H9 (cell line): ENCODE results near the gene TRAK2. TPM values are rescaled to one million over a fixed set of nuclear protein-coding genes. Genes with fewer than 3 reads are reported as not detected.

Source experiments
- DNase-seq: peaks from one replicate; pipeline ENCODE4 v3.0.0-alpha.2; 2017
- H2AFZ ChIP-seq: one replicate; pipeline ENCODE4 v1.6.1; 2013; ENCODE audit warnings: mild to moderate bottlenecking, low read length, control low read depth, moderate library complexity
- H2AK5ac ChIP-seq: 2 replicates; pipeline ENCODE4 v1.6.1; 2013; ENCODE audit warnings: low read length, control low read depth, mixed read lengths; ENCODE audit not compliant: insufficient read length
- H2BK120ac ChIP-seq: one replicate; pipeline ENCODE4 v1.6.1; 2013; ENCODE audit warnings: low read depth, mild to moderate bottlenecking, low read length, control low read depth, inconsistent platforms; ENCODE audit not compliant: poor library complexity, severe bottlenecking
- H2BK12ac ChIP-seq: 2 replicates; pipeline ENCODE4 v1.6.1; 2013; ENCODE audit warnings: low read length, control low read depth, mixed read lengths, low read depth; ENCODE audit not compliant: insufficient read length
- H2BK15ac ChIP-seq: 2 replicates; pipeline ENCODE4 v1.6.1; 2013; ENCODE audit warnings: low read depth, low read length, control low read depth
- H2BK20ac ChIP-seq: one replicate; pipeline ENCODE4 v1.6.1; 2013; ENCODE audit warnings: low read depth, mild to moderate bottlenecking, low read length, control low read depth, inconsistent platforms; ENCODE audit not compliant: poor library complexity, severe bottlenecking
- H2BK5ac ChIP-seq: 2 replicates; pipeline ENCODE4 v1.6.1; 2013; ENCODE audit warnings: low read length, control low read depth, mixed read lengths; ENCODE audit not compliant: insufficient read length
- H3K14ac ChIP-seq: 2 replicates; pipeline ENCODE4 v1.6.1; 2013; ENCODE audit warnings: low read length, control low read depth; ENCODE audit not compliant: insufficient read depth
- H3K18ac ChIP-seq: 2 replicates; pipeline ENCODE4 v1.6.1; 2013; ENCODE audit warnings: low read depth, mild to moderate bottlenecking, mixed read lengths, low read length, control low read depth; ENCODE audit not compliant: insufficient read length
- H3K23ac ChIP-seq: 2 replicates; pipeline ENCODE4 v1.6.1; 2013; ENCODE audit warnings: low read length, control low read depth, mixed read lengths, low read depth; ENCODE audit not compliant: insufficient read length
- H3K23me2 ChIP-seq: 2 replicates; pipeline ENCODE4 v1.6.1; 2013; ENCODE audit warnings: low read depth, mild to moderate bottlenecking, mixed read lengths, low read length, control low read depth; ENCODE audit not compliant: insufficient read length, poor library complexity, severe bottlenecking
- H3K27ac ChIP-seq: 2 replicates; pipeline ENCODE4 v1.5.1; 2013; ENCODE audit warnings: low read length, control low read depth, mixed read lengths, low read depth; ENCODE audit not compliant: insufficient read length
- H3K27me3 ChIP-seq: 2 replicates; pipeline ENCODE4 v1.6.1; 2013; ENCODE audit warnings: low read length, control low read depth, inconsistent platforms; ENCODE audit not compliant: insufficient read depth
- H3K4ac ChIP-seq: 2 replicates; pipeline ENCODE4 v1.6.1; 2013; ENCODE audit warnings: low read depth, mild to moderate bottlenecking, control low read depth, inconsistent platforms, low read length, moderate library complexity
- H3K4me1 ChIP-seq: 2 replicates; pipeline ENCODE4 v1.6.1; 2013; ENCODE audit warnings: low read length, control low read depth, inconsistent platforms; ENCODE audit not compliant: insufficient read depth
- H3K4me2 ChIP-seq: 2 replicates; pipeline ENCODE4 v1.6.1; 2013; ENCODE audit warnings: low read length, control low read depth, mixed read lengths; ENCODE audit not compliant: insufficient read length, insufficient read depth
- H3K56ac ChIP-seq: 2 replicates; pipeline ENCODE4 v1.6.1; 2013; ENCODE audit warnings: low read depth, mild to moderate bottlenecking, mixed read lengths, low read length, control low read depth; ENCODE audit not compliant: insufficient read length
- H3K79me1 ChIP-seq: 2 replicates; pipeline ENCODE4 v1.6.1; 2013; ENCODE audit warnings: low read depth, mild to moderate bottlenecking, moderate library complexity, low read length, control low read depth, inconsistent platforms; ENCODE audit not compliant: insufficient read depth, poor library complexity, severe bottlenecking
- H3K79me2 ChIP-seq: 2 replicates; pipeline ENCODE4 v1.6.1; 2013; ENCODE audit warnings: low read length, control low read depth, inconsistent platforms; ENCODE audit not compliant: insufficient read depth
- H3K9ac ChIP-seq: 2 replicates; pipeline ENCODE4 v1.6.1; 2013; ENCODE audit warnings: low read length, control low read depth, mixed read lengths; ENCODE audit not compliant: insufficient read length; ENCODE audit errors: extremely low read depth
- H3K9me3 ChIP-seq: one replicate; pipeline ENCODE4 v1.6.1; 2013; ENCODE audit warnings: low read depth, low read length, inconsistent platforms; ENCODE audit not compliant: control insufficient read depth
- H3T11ph ChIP-seq: one replicate; pipeline ENCODE4 v1.6.1; 2013; ENCODE audit warnings: mild to moderate bottlenecking, low read length, control low read depth, inconsistent platforms
- H4K20me1 ChIP-seq: one replicate; pipeline ENCODE4 v1.6.1; 2013; ENCODE audit not compliant: control insufficient read depth, insufficient read length, insufficient read depth
- H4K5ac ChIP-seq: 2 replicates; pipeline ENCODE4 v1.6.1; 2013; ENCODE audit warnings: low read depth, mild to moderate bottlenecking, mixed read lengths, low read length, control low read depth; ENCODE audit not compliant: insufficient read length
- H4K8ac ChIP-seq: replicated peaks from 2 replicates; pipeline ENCODE4 v1.6.1; 2013; ENCODE audit warnings: low read length, control low read depth, mixed read lengths, low read depth; ENCODE audit not compliant: insufficient read length
- H4K91ac ChIP-seq: 2 replicates; pipeline ENCODE4 v1.6.1; 2013; ENCODE audit warnings: low read depth, mild to moderate bottlenecking, moderate library complexity, mixed read lengths, low read length, control low read depth; ENCODE audit not compliant: insufficient read length
- H3K27ac Mint-ChIP-seq, 3 experiments: 2 replicates in 2 of 3; 3 replicates in 1 of 3; pipeline ENCODE4 v1.8.0; 2020 to 2021; ENCODE audit warnings: mixed read lengths in 3 of 3, mild to moderate bottlenecking in 1 of 3, moderate library complexity in 1 of 3
- H3K27me3 Mint-ChIP-seq: 2 replicates; pipeline ENCODE4 v1.8.0; 2021; ENCODE audit warnings: low read depth, mild to moderate bottlenecking, moderate library complexity, mixed read lengths
- H3K36me3 Mint-ChIP-seq, 3 experiments: 2 replicates in 2 of 3; 3 replicates in 1 of 3; pipeline ENCODE4 v1.8.0; 2020 to 2021; ENCODE audit warnings: low read depth in 3 of 3, mixed read lengths in 3 of 3; ENCODE audit not compliant: insufficient read depth in 1 of 3
- H3K4me1 Mint-ChIP-seq, 2 experiments: 2 replicates each; pipeline ENCODE4 v1.8.0; 2020; ENCODE audit warnings: mixed read lengths in 2 of 2
- H3K4me3 Mint-ChIP-seq, 2 experiments: 2 replicates in 1 of 2; 3 replicates in 1 of 2; pipeline ENCODE4 v1.8.0; 2020 to 2021; ENCODE audit warnings: mild to moderate bottlenecking in 2 of 2, mixed read lengths in 2 of 2, moderate library complexity in 1 of 2
- H3K9me3 Mint-ChIP-seq, 2 experiments: 2 replicates in 1 of 2; 3 replicates in 1 of 2; pipeline ENCODE4 v1.8.0; 2020; ENCODE audit warnings: mild to moderate bottlenecking in 2 of 2, mixed read lengths in 2 of 2, moderate library complexity in 1 of 2
- CTCF ChIP-seq: fragments of 200-600 bp; sonication (generic); conservative IDR thresholded peaks from 3 replicates; pipeline ENCODE4 v1.8.0; 2021; ENCODE audit warnings: antibody characterized with exemption, mild to moderate bottlenecking
- WGBS: extraction: QIAGEN DNeasy Blood & Tissue Kit; methylation state at CpG from one replicate; pipeline ENCODE4 v1.1.7; 2013; ENCODE audit warnings: missing lambda C conversion rate, low lambda C conversion rate, mixed read lengths; ENCODE audit not compliant: insufficient read length; ENCODE audit errors: extremely low coverage; 5-methylcytosine and 5-hydroxymethylcytosine counted together
- total RNA-seq: library from RNA; stranded (reverse); gene quantifications from 2 replicates; pipeline ENCODE4 v1.2.1, GENCODE V29; 2021

Gene TRAK2
- total RNA-seq, 1 experiment from 2014 or later: 14.2 TPM

GRCh38 chr2:201425952-201426351, 25.3 kb downstream of the TRAK2 start:
- Histone ChIP-seq H3K4ac (no peak overlapping the region), H2AFZ (no peak overlapping the region), H3K4me2 (no peak overlapping the region), H2BK15ac (no peak overlapping the region), H3K79me1 (no peaks in the 10 kb centered on the region), H3K27me3 (no peaks in the 10 kb centered on the region), H2AK5ac (no peak overlapping the region), H4K91ac (no peak overlapping the region), H3K14ac (no peak overlapping the region), H4K8ac (no peak overlapping the region), H3K18ac (no peak overlapping the region), H2BK20ac (no peak overlapping the region), H3K4me1 (no peaks in the 10 kb centered on the region), H2BK5ac (no peak overlapping the region), H3K9me3 (peaks cover 8% of the 10 kb centered on the region), H3K27ac (no peak overlapping the region), H2BK12ac (no peak overlapping the region), H3K23me2 (no peaks in the 10 kb centered on the region), H3K23ac (no peak overlapping the region), H3K9ac (no peak overlapping the region), H3K56ac (no peak overlapping the region), H3T11ph (no peak overlapping the region), H3K79me2 (no peaks in the 10 kb centered on the region), H4K5ac (no peak overlapping the region), H4K20me1 (no peaks in the 10 kb centered on the region), H2BK120ac (no peak overlapping the region)
- no peak for DNase-seq
- Mint-ChIP-seq H3K4me3 (no peak overlapping the region), H3K9me3 (peaks cover 25 to 27% of the 10 kb centered on the region in 2 experiments), H3K4me1 (peaks cover 0 to 3% of the 10 kb centered on the region in 2 experiments; a peak in 2 of 4 replicates), H3K27me3 (no peaks in the 10 kb centered on the region), H3K36me3 (peaks cover 11 to 22% (median 20%) of the 10 kb centered on the region in 3 experiments), H3K27ac (no peak overlapping the region)
- no CpG with 5 or more reads among the region's 9 CpGs for WGBS
- TF ChIP-seq CTCF: no peak
